ENCODE results near the gene NCOR1.

GRCh38 chr17:16199093-16199492 lies 16.2 kb downstream of the NCOR1 start:
- TF ChIP-seq, protein P1, sequence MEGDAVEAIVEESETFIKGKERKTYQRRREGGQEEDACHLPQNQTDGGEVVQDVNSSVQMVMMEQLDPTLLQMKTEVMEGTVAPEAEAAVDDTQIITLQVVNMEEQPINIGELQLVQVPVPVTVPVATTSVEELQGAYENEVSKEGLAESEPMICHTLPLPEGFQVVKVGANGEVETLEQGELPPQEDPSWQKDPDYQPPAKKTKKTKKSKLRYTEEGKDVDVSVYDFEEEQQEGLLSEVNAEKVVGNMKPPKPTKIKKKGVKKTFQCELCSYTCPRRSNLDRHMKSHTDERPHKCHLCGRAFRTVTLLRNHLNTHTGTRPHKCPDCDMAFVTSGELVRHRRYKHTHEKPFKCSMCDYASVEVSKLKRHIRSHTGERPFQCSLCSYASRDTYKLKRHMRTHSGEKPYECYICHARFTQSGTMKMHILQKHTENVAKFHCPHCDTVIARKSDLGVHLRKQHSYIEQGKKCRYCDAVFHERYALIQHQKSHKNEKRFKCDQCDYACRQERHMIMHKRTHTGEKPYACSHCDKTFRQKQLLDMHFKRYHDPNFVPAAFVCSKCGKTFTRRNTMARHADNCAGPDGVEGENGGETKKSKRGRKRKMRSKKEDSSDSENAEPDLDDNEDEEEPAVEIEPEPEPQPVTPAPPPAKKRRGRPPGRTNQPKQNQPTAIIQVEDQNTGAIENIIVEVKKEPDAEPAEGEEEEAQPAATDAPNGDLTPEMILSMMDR (IDR thresholded peaks at IDR 0.05; ENCODE audit: low read length): no peak
- no peak for TF ChIP-seq EZH2 (optimal IDR thresholded peaks at IDR 0.05; ENCODE audit: low read depth, low read length)
- no peak for TF ChIP-seq EZH2phosphoT487 (IDR thresholded peaks at IDR 0.05; ENCODE audit: low read length)
